Measurements from ENCODE around the gene TMEM178A. TPM values are rescaled to one million over a fixed set of nuclear protein-coding genes. Genes with fewer than 3 reads are reported as not detected.

The TMEM178A gene
- total RNA-seq, 2 experiments from 2014 or later: 0.22 to 0.53 TPM

- CTCF ChIA-PET: no interaction called here
- H3K4me3 ChIP-seq (ENCODE audit: low read length): no peak overlapping the region
- POLR2A ChIA-PET: no interaction called here
- intact Hi-C loops (cut with DNase I, micrococcal nuclease): no loop called here
- no peaks in the 10 kb centered on the region for H3K27me3 ChIP-seq (ENCODE audit: control insufficient read depth in 1 of 2, insufficient read depth in 2 of 2, low read length in 2 of 2)
- no peaks in the 10 kb centered on the region for H3K9me3 ChIP-seq (ENCODE audit: control insufficient read depth in 1 of 2, insufficient read depth in 1 of 2, low read length in 2 of 2)
- ATAC-seq (ENCODE audit: poor library complexity) (no peak), DNase-seq (no peak)
- H3K36me3 Mint-ChIP-seq (ENCODE audit: low read depth): peaks cover 83% of the 10 kb centered on the region
- H3K36me3 ChIP-seq (ENCODE audit: insufficient read depth, low read length): peaks cover 45% of the 10 kb centered on the region
- no peak overlapping the region for H3K27ac ChIP-seq (ENCODE audit: low read depth in 1 of 2, low read length in 2 of 2)
- no peaks in the 10 kb centered on the region for H3K9me3 Mint-ChIP-seq
- no peaks in the 10 kb centered on the region for H3K4me1 ChIP-seq (ENCODE audit: insufficient read depth, low read length)
- H3K4me3 Mint-ChIP-seq: no peak overlapping the region
- H3K27ac Mint-ChIP-seq: no peak overlapping the region
- TF ChIP-seq, protein P1, sequence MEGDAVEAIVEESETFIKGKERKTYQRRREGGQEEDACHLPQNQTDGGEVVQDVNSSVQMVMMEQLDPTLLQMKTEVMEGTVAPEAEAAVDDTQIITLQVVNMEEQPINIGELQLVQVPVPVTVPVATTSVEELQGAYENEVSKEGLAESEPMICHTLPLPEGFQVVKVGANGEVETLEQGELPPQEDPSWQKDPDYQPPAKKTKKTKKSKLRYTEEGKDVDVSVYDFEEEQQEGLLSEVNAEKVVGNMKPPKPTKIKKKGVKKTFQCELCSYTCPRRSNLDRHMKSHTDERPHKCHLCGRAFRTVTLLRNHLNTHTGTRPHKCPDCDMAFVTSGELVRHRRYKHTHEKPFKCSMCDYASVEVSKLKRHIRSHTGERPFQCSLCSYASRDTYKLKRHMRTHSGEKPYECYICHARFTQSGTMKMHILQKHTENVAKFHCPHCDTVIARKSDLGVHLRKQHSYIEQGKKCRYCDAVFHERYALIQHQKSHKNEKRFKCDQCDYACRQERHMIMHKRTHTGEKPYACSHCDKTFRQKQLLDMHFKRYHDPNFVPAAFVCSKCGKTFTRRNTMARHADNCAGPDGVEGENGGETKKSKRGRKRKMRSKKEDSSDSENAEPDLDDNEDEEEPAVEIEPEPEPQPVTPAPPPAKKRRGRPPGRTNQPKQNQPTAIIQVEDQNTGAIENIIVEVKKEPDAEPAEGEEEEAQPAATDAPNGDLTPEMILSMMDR (IDR thresholded peaks at IDR 0.05): no peak
- no peaks in the 10 kb centered on the region for H3K27me3 Mint-ChIP-seq
- H3K4me1 Mint-ChIP-seq (ENCODE audit: low read depth): no peaks in the 10 kb centered on the region
These were observed 70.9 kb downstream of the TMEM178A start for GRCh38 chr2:39736640-39737039.

DNA sequence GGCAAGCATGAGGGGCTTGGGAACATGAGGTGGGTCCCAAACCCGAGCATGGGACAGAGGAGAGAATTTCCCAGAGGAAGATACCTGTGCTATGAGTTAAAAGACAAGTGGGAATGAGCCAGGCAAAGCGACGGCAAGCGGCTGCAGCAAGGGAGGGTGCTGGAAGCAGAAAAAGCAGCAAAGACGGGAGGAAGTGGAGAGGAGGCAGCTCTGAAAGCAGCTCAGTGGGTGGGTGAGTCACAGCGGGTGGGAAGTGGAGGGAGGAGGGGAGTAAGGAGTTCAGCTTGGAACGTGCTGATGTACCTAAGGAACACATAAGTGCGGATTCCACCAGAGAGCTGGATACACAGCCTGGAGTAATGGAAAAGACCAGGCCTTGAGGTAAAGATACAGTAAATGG, 71.9 kb downstream of the TMEM178A start:
- intact Hi-C loops (cut with DNase I, micrococcal nuclease): no loop called here
- Mint-ChIP-seq H3K36me3 (ENCODE audit: low read depth) (peaks cover 93% of the 10 kb centered on the region), H3K4me3 (no peak overlapping the region), H3K4me1 (ENCODE audit: low read depth) (peaks cover 5% of the 10 kb centered on the region), H3K27me3 (no peaks in the 10 kb centered on the region), H3K9me3 (no peaks in the 10 kb centered on the region), H3K27ac (no peak overlapping the region)
- POLR2A ChIA-PET: no interaction called here
- H3K4me3 ChIP-seq (ENCODE audit: low read length): no peak overlapping the region
- no peaks in the 10 kb centered on the region for H3K27me3 ChIP-seq (ENCODE audit: control insufficient read depth in 1 of 2, insufficient read depth in 2 of 2, low read length in 2 of 2)
- TF ChIP-seq, protein P1 (IDR thresholded peaks at IDR 0.05): no peak
- H3K9me3 ChIP-seq (ENCODE audit: control insufficient read depth in 1 of 2, insufficient read depth in 1 of 2, low read length in 2 of 2): no peaks in the 10 kb centered on the region
- ATAC-seq (ENCODE audit: poor library complexity) (no peak), DNase-seq (no peak)
- peaks cover 52% of the 10 kb centered on the region for H3K36me3 ChIP-seq (ENCODE audit: insufficient read depth, low read length)
- H3K4me1 ChIP-seq (ENCODE audit: insufficient read depth, low read length): no peaks in the 10 kb centered on the region
- H3K27ac ChIP-seq (ENCODE audit: low read depth in 1 of 2, low read length in 2 of 2): no peak overlapping the region
- CTCF ChIA-PET: no interaction called here

GRCh38 chr2:39738936-39739335, 73.2 kb downstream of the TMEM178A start:
- intact Hi-C loops (cut with DNase I, micrococcal nuclease): no loop called here
- Histone ChIP-seq H3K4me1 (ENCODE audit: insufficient read depth, low read length) (no peaks in the 10 kb centered on the region), H3K4me3 (ENCODE audit: low read length) (no peak overlapping the region), H3K36me3 (ENCODE audit: insufficient read depth, low read length) (peaks cover 60% of the 10 kb centered on the region), H3K27me3 (ENCODE audit: control insufficient read depth in 1 of 2, insufficient read depth in 2 of 2, low read length in 2 of 2) (no peaks in the 10 kb centered on the region), H3K9me3 (ENCODE audit: control insufficient read depth in 1 of 2, insufficient read depth in 1 of 2, low read length in 2 of 2) (no peaks in the 10 kb centered on the region), H3K27ac (ENCODE audit: low read depth in 1 of 2, low read length in 2 of 2) (no peak overlapping the region)
- no peak overlapping the region for H3K27ac Mint-ChIP-seq
- peaks cover 6% of the 10 kb centered on the region for H3K4me1 Mint-ChIP-seq (ENCODE audit: low read depth)
- CTCF ChIA-PET: no interaction called here
- DNase-seq (no peak), ATAC-seq (ENCODE audit: poor library complexity) (no peak)
- H3K27me3 Mint-ChIP-seq: no peaks in the 10 kb centered on the region
- H3K4me3 Mint-ChIP-seq: no peak overlapping the region
- TF ChIP-seq, protein P1 (IDR thresholded peaks at IDR 0.05): no peak
- peaks cover 97% of the 10 kb centered on the region for H3K36me3 Mint-ChIP-seq (ENCODE audit: low read depth)
- POLR2A ChIA-PET: no interaction called here
- H3K9me3 Mint-ChIP-seq: no peaks in the 10 kb centered on the region

Data from CD4-positive, alpha-beta T cell (primary cell).